ENCODE results near the gene TEAD1.

The TEAD1 gene

GRCh38 chr11:12924650-12925049 lies 250.4 kb downstream of the TEAD1 start:
- Mint-ChIP-seq H3K36me3 (ENCODE audit: low read depth) (no peaks in the 10 kb centered on the region), H3K4me1 (ENCODE audit: low read depth) (no peaks in the 10 kb centered on the region), H3K4me3 (no peak overlapping the region), H3K9me3 (no peaks in the 10 kb centered on the region), H3K27me3 (peaks cover 2% of the 10 kb centered on the region), H3K27ac (no peak overlapping the region)
- intact Hi-C loops (cut with micrococcal nuclease): no loop called here

- Mint-ChIP-seq H3K27me3 (peaks cover 2% of the 10 kb centered on the region), H3K9me3 (no peaks in the 10 kb centered on the region), H3K36me3 (ENCODE audit: low read depth) (no peaks in the 10 kb centered on the region), H3K4me1 (ENCODE audit: low read depth) (no peaks in the 10 kb centered on the region), H3K4me3 (no peak overlapping the region), H3K27ac (no peak overlapping the region)
- intact Hi-C loops (cut with micrococcal nuclease): no loop called here
Observed at GRCh38 chr11:12925520-12925919, 251.3 kb downstream of the TEAD1 start.

DNA sequence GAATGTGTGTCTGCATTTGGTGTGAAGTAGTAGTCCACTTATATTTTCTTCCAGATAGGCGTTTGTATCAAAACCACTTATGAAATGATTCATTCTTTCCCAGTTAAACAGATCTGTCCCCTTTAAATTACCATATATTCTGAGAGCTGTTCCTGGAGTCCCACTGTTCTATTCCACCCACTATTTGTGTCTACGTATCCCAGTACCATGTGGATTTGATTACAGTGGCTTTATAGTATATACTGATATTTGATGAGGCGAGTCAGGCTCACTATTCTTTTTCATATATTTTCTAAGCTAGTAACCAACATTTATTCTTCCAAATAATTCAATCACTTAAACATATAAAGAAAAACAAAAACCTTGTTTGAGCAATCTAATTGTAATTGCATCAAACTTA lies 253.0 kb downstream of the TEAD1 start:
- Mint-ChIP-seq H3K36me3 (ENCODE audit: low read depth) (no peaks in the 10 kb centered on the region), H3K9me3 (no peaks in the 10 kb centered on the region), H3K27me3 (peaks cover 2% of the 10 kb centered on the region), H3K4me1 (ENCODE audit: low read depth) (no peaks in the 10 kb centered on the region), H3K27ac (no peak overlapping the region), H3K4me3 (no peak overlapping the region)
- intact Hi-C loops (cut with micrococcal nuclease): no loop called here

DNA sequence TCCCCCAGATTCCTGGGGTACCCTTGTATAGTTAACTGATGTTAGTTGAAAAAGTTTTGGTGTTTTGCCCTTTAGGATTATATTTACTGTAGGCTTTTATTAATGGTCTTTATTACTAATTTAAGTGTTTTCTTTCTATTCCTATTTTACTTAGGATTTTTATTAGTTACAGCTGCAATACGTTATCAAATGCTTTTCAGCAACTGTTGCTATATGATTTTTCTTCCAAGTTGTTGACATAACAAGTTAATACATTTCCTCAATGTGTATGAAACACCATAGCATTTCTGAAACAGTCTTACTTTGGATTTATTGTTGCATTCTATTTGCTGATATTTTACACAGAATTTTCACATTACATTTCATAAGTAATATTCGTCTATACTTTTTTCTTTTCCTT lies 253.7 kb downstream of the TEAD1 start:
- Mint-ChIP-seq H3K27ac (no peak overlapping the region), H3K4me3 (no peak overlapping the region), H3K27me3 (peaks cover 2% of the 10 kb centered on the region), H3K36me3 (ENCODE audit: low read depth) (no peaks in the 10 kb centered on the region), H3K9me3 (no peaks in the 10 kb centered on the region), H3K4me1 (ENCODE audit: low read depth) (no peaks in the 10 kb centered on the region)
- intact Hi-C loops (cut with micrococcal nuclease): no loop called here

GRCh38 chr11:12930850-12931249 lies 256.6 kb downstream of the TEAD1 start:
- H3K4me1 Mint-ChIP-seq (ENCODE audit: low read depth): no peaks in the 10 kb centered on the region
- intact Hi-C loops (cut with micrococcal nuclease): no loop called here
- no peaks in the 10 kb centered on the region for H3K9me3 Mint-ChIP-seq

DNA sequence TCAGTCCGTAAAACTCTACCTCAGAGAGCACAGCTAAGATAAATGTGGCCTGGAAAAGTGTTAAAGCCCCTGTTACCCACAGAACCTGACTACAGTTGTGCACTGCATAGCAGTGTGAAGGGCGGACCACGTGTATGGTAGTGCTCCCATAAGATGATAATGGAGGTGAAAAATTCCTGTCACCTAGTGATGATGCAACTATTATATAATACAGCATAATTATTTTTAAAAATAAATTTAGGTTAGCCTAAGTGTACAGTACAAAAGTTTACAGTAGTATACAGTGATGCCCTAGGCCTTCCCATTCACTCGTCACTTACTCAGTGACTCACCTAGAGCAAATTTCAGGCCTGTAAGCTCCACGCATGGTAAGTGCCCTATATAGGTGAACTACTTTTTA lies 258.3 kb downstream of the TEAD1 start:
- Mint-ChIP-seq H3K27me3 (peaks cover 4% of the 10 kb centered on the region), H3K4me3 (no peak overlapping the region), H3K27ac (no peak overlapping the region), H3K4me1 (ENCODE audit: low read depth) (no peaks in the 10 kb centered on the region), H3K36me3 (ENCODE audit: low read depth) (no peaks in the 10 kb centered on the region), H3K9me3 (no peaks in the 10 kb centered on the region)
- intact Hi-C loops (cut with micrococcal nuclease): no loop called here

More at GRCh38 chr11:12930850-12931249, 256.6 kb downstream of the TEAD1 start:
- Mint-ChIP-seq H3K27ac (no peak overlapping the region), H3K36me3 (ENCODE audit: low read depth) (no peaks in the 10 kb centered on the region), H3K4me3 (no peak overlapping the region), H3K27me3 (peaks cover 2% of the 10 kb centered on the region)

- H3K4me3 Mint-ChIP-seq: no peak overlapping the region
- intact Hi-C loops (cut with micrococcal nuclease): no loop called here
- H3K27me3 Mint-ChIP-seq: peaks cover 4% of the 10 kb centered on the region
- no peaks in the 10 kb centered on the region for H3K36me3 Mint-ChIP-seq (ENCODE audit: low read depth)
- no peaks in the 10 kb centered on the region for H3K9me3 Mint-ChIP-seq
- no peak overlapping the region for H3K27ac Mint-ChIP-seq
- no peaks in the 10 kb centered on the region for H3K4me1 Mint-ChIP-seq (ENCODE audit: low read depth)
Observed at GRCh38 chr11:12936200-12936599, 262.0 kb downstream of the TEAD1 start.

DNA sequence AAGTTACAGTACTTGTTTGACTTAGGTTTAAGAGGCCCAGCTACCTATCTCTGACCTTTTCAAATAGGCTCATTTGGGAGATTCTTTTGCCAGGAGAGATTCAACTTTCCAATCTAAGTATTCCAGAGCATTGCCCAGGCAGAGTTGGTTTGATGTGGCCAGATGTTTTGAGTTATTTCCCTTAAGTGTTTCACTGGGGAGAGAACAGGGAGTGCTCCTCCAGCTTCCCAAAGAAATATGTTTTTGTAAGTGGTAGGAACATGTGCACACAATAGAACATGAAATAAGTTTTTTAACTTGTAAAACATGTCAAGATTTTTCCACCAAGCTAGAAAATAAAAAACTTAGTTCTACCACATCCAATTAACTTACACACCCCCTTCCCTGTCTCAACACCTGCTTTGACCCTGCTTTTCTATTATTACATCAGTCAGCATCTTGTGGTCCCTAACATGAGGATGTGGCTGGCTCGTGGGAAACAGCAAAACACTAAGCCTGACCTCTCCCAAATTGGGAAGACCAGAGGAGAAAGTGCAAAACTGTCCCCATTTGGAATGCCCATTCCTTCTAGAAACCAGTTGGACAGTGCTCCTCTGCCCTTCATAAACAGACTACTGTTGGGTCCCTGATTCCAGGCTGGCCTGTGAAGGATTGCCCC lies 264.5 kb downstream of the TEAD1 start:
- intact Hi-C loops (cut with micrococcal nuclease): no loop called here
- Mint-ChIP-seq H3K36me3 (ENCODE audit: low read depth) (no peaks in the 10 kb centered on the region), H3K4me3 (no peak overlapping the region), H3K27ac (no peak overlapping the region), H3K4me1 (ENCODE audit: low read depth) (no peaks in the 10 kb centered on the region), H3K9me3 (no peaks in the 10 kb centered on the region), H3K27me3 (peaks cover 5% of the 10 kb centered on the region)

GRCh38 chr11:12941671-12942070 lies 267.4 kb downstream of the TEAD1 start:
- Mint-ChIP-seq H3K4me1 (ENCODE audit: low read depth) (no peaks in the 10 kb centered on the region), H3K36me3 (ENCODE audit: low read depth) (no peaks in the 10 kb centered on the region), H3K27ac (no peak overlapping the region), H3K4me3 (no peak overlapping the region), H3K9me3 (no peaks in the 10 kb centered on the region), H3K27me3 (peaks cover 3% of the 10 kb centered on the region)
- intact Hi-C loops (cut with micrococcal nuclease): no loop called here

DNA sequence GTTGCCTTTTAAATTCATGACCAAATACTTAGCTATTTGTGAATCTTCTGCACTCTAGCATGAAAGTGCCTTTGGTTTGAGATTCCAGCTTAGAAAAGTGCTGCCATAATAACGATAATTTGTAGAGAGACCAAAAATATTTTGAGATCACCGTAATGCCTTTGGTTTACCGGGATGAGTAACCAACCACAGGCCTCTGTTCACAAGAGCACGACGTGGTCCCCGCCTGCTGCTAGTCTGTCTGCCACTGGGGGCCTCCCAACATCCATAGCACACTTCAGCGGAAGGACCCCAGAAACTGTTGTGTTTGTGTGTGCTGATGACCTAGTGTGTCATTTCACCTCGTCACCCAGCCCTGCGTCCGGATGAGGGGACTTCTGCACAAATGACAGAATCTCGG lies 267.9 kb downstream of the TEAD1 start:
- H3K27ac Mint-ChIP-seq: no peak overlapping the region
- peaks cover 3% of the 10 kb centered on the region for H3K27me3 Mint-ChIP-seq
- H3K9me3 Mint-ChIP-seq: no peaks in the 10 kb centered on the region
- H3K4me1 Mint-ChIP-seq (ENCODE audit: low read depth): no peaks in the 10 kb centered on the region
- H3K36me3 Mint-ChIP-seq (ENCODE audit: low read depth): no peaks in the 10 kb centered on the region
- no peak overlapping the region for H3K4me3 Mint-ChIP-seq
- intact Hi-C loops (cut with micrococcal nuclease): no loop called here

DNA sequence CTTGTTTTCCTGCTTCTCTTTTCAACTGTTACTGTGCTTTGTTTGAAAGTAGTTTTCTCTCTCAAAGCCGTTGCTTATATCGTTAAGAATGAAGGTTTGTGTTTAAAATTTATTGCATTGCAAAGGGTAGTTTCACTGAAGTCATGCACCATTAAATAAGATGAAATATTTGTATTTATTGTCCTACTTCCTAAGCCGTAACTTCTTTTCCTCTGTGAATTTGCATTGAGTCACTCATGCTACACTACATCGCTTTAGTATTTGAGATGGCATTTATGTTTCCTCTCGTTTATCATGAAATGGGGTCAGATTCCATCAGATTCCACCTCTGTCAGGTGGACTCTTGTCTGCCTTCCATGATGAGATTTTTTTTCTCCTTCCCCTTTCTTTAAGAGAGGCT lies 269.1 kb downstream of the TEAD1 start:
- intact Hi-C loops (cut with micrococcal nuclease): no loop called here
- peaks cover 3% of the 10 kb centered on the region for H3K27me3 Mint-ChIP-seq
- no peaks in the 10 kb centered on the region for H3K4me1 Mint-ChIP-seq (ENCODE audit: low read depth)
- H3K36me3 Mint-ChIP-seq (ENCODE audit: low read depth): no peaks in the 10 kb centered on the region
- no peak overlapping the region for H3K4me3 Mint-ChIP-seq
- no peak overlapping the region for H3K27ac Mint-ChIP-seq
- H3K9me3 Mint-ChIP-seq: peaks cover 8% of the 10 kb centered on the region

GRCh38 chr11:12944889-12945288 lies 270.7 kb downstream of the TEAD1 start:
- H3K4me1 Mint-ChIP-seq (ENCODE audit: low read depth): no peaks in the 10 kb centered on the region
- H3K9me3 Mint-ChIP-seq: peaks cover 9% of the 10 kb centered on the region
- no peak overlapping the region for H3K27ac Mint-ChIP-seq
- peaks cover 2% of the 10 kb centered on the region for H3K27me3 Mint-ChIP-seq
- intact Hi-C loops (cut with micrococcal nuclease): no loop called here
- H3K4me3 Mint-ChIP-seq: no peak overlapping the region
- no peaks in the 10 kb centered on the region for H3K36me3 Mint-ChIP-seq (ENCODE audit: low read depth)

GRCh38 chr11:12949453-12949852 lies 275.2 kb downstream of the TEAD1 start:
- no peak overlapping the region for H3K4me3 Mint-ChIP-seq
- H3K27me3 Mint-ChIP-seq: no peaks in the 10 kb centered on the region
- H3K27ac Mint-ChIP-seq: no peak overlapping the region
- intact Hi-C loops (cut with micrococcal nuclease): no loop called here
- H3K9me3 Mint-ChIP-seq: peaks cover 22% of the 10 kb centered on the region
- no peaks in the 10 kb centered on the region for H3K4me1 Mint-ChIP-seq (ENCODE audit: low read depth)
- no peaks in the 10 kb centered on the region for H3K36me3 Mint-ChIP-seq (ENCODE audit: low read depth)

- intact Hi-C loops (cut with micrococcal nuclease): no loop called here
- H3K4me1 Mint-ChIP-seq (ENCODE audit: low read depth): no peaks in the 10 kb centered on the region
- no peak overlapping the region for H3K4me3 Mint-ChIP-seq
- no peaks in the 10 kb centered on the region for H3K27me3 Mint-ChIP-seq
- H3K27ac Mint-ChIP-seq: no peak overlapping the region
- H3K36me3 Mint-ChIP-seq (ENCODE audit: low read depth): no peaks in the 10 kb centered on the region
- peaks cover 22% of the 10 kb centered on the region for H3K9me3 Mint-ChIP-seq
Observed at GRCh38 chr11:12950670-12951069, 276.4 kb downstream of the TEAD1 start.

- intact Hi-C loops (cut with micrococcal nuclease): no loop called here
- H3K4me3 Mint-ChIP-seq: no peak overlapping the region
- H3K36me3 Mint-ChIP-seq (ENCODE audit: low read depth): no peaks in the 10 kb centered on the region
- H3K27ac Mint-ChIP-seq: no peak overlapping the region
- peaks cover 2% of the 10 kb centered on the region for H3K27me3 Mint-ChIP-seq
- H3K9me3 Mint-ChIP-seq: peaks cover 22% of the 10 kb centered on the region
- H3K4me1 Mint-ChIP-seq (ENCODE audit: low read depth): no peaks in the 10 kb centered on the region
Observed at GRCh38 chr11:12951376-12951775, 277.2 kb downstream of the TEAD1 start.

All from dendritic cell treated with granulocyte-macrophage colony-stimulating factor and Interleukin-4, amounts not matched to agents 40 ng/mL and 50 ng/mL, for 4 days (primary cell).